ENCODE results near the gene CCAR1.
"Not testable (repeated sequence)": the region's sequence is repeated elsewhere in the genome, so short reads cannot be mapped to it uniquely, and the experiment has no call there.

DNA sequence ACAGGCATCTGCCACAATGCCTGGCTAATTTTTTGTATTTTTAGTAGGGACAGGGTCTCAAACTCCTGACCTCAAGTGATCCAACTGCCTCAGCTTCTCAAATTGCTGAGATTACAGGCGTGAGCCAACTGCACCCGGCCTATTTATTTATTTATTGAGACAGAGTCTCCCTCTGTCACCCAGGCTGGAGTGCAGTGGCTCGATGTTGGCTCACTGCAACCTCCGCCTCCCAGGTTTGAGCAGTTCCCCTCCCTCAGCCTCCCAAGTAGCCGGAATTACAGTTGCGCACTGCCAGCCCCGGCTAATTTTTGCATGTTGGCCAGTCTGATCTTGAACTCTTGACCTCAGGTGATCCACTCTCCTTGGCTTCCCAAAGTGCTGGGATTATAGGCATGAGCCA lies 46.4 kb downstream of the CCAR1 start:
- not testable (repeated sequence) for TF ChIP-seq EZH2 (IDR thresholded peaks at IDR 0.05; ENCODE audit: borderline replicate concordance, insufficient read depth, low read length, poor library complexity, severe bottlenecking); RAD21 (conservative IDR thresholded peaks at IDR 0.05); EP300 (conservative IDR thresholded peaks at IDR 0.05; ENCODE audit: poor library complexity, severe bottlenecking); POLR2AphosphoS5 (IDR thresholded peaks at IDR 0.05); TAF1 (IDR thresholded peaks at IDR 0.05; ENCODE audit: low read depth)
- TF ChIP-seq, protein P1, sequence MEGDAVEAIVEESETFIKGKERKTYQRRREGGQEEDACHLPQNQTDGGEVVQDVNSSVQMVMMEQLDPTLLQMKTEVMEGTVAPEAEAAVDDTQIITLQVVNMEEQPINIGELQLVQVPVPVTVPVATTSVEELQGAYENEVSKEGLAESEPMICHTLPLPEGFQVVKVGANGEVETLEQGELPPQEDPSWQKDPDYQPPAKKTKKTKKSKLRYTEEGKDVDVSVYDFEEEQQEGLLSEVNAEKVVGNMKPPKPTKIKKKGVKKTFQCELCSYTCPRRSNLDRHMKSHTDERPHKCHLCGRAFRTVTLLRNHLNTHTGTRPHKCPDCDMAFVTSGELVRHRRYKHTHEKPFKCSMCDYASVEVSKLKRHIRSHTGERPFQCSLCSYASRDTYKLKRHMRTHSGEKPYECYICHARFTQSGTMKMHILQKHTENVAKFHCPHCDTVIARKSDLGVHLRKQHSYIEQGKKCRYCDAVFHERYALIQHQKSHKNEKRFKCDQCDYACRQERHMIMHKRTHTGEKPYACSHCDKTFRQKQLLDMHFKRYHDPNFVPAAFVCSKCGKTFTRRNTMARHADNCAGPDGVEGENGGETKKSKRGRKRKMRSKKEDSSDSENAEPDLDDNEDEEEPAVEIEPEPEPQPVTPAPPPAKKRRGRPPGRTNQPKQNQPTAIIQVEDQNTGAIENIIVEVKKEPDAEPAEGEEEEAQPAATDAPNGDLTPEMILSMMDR (IDR thresholded peaks at IDR 0.05; ENCODE audit: poor library complexity, severe bottlenecking): not testable (repeated sequence)
- TF ChIP-seq, protein P2, sequence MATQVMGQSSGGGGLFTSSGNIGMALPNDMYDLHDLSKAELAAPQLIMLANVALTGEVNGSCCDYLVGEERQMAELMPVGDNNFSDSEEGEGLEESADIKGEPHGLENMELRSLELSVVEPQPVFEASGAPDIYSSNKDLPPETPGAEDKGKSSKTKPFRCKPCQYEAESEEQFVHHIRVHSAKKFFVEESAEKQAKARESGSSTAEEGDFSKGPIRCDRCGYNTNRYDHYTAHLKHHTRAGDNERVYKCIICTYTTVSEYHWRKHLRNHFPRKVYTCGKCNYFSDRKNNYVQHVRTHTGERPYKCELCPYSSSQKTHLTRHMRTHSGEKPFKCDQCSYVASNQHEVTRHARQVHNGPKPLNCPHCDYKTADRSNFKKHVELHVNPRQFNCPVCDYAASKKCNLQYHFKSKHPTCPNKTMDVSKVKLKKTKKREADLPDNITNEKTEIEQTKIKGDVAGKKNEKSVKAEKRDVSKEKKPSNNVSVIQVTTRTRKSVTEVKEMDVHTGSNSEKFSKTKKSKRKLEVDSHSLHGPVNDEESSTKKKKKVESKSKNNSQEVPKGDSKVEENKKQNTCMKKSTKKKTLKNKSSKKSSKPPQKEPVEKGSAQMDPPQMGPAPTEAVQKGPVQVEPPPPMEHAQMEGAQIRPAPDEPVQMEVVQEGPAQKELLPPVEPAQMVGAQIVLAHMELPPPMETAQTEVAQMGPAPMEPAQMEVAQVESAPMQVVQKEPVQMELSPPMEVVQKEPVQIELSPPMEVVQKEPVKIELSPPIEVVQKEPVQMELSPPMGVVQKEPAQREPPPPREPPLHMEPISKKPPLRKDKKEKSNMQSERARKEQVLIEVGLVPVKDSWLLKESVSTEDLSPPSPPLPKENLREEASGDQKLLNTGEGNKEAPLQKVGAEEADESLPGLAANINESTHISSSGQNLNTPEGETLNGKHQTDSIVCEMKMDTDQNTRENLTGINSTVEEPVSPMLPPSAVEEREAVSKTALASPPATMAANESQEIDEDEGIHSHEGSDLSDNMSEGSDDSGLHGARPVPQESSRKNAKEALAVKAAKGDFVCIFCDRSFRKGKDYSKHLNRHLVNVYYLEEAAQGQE (IDR thresholded peaks at IDR 0.05; ENCODE audit: borderline replicate concordance): not testable (repeated sequence)

All from neural cell (in vitro differentiated cells).